Heart right ventricle (tissue), 16 donors: ENCODE results near the gene ZFAND3. TPM values are rescaled to one million over a fixed set of nuclear protein-coding genes. Genes with fewer than 3 reads are reported as not detected.
"Not testable (repeated sequence)": the region's sequence is repeated elsewhere in the genome, so short reads cannot be mapped to it uniquely, and the experiment has no call there.

ENCODE experiments used
- ATAC-seq, 8 donors: fragments of 200-7000 bp; cut with Tn5 transposase; one replicate each; pipeline ENCODE4 v1.9.1; 2020; ENCODE audit warnings: mild to moderate bottlenecking in 8 of 8, moderate library complexity in 8 of 8, moderate number of reproducible peaks in 1 of 8
- DNase-seq, 2 donors: peaks; one replicate each; pipeline ENCODE4 v3.0.0-alpha.2; 2020
- H3K27ac ChIP-seq, 10 donors: fragments of 200-600 bp; sonication (generic) in 2 of 10; one replicate each; pipeline versions ENCODE4 v1.5.0 to v1.8.0; 2020 to 2022; ENCODE audit warnings: mild to moderate bottlenecking in 3 of 10
- H3K27me3 ChIP-seq, 7 donors: fragments of 200-600 bp; one replicate each; pipeline ENCODE4 v1.8.0; 2021 to 2022; ENCODE audit warnings: mild to moderate bottlenecking in 2 of 7
- H3K36me3 ChIP-seq, 9 donors: fragments of 200-600 bp; sonication (generic) in 1 of 9; one replicate each; pipeline versions ENCODE4 v1.5.0 to v1.8.0; 2020 to 2022; ENCODE audit warnings: mild to moderate bottlenecking in 2 of 9
- H3K4me1 ChIP-seq, 9 donors: fragments of 200-600 bp; sonication (generic) in 1 of 9; one replicate each; pipeline versions ENCODE4 v1.5.0 to v1.8.0; 2020 to 2022; ENCODE audit warnings: mild to moderate bottlenecking in 4 of 9
- H3K4me3 ChIP-seq, 10 donors: fragments of 200-600 bp; sonication (generic) in 2 of 10; one replicate each; pipeline versions ENCODE4 v1.5.0 to v1.8.0; 2020 to 2022; ENCODE audit warnings: mild to moderate bottlenecking in 7 of 10, moderate library complexity in 2 of 10
- H3K9me3 ChIP-seq, 11 donors: fragments of 200-600 bp in 10 of 11; sonication (generic) in 2 of 11; one replicate each; pipeline versions ENCODE4 v1.5.0 to v1.8.0; 2013 to 2022; ENCODE audit warnings: mild to moderate bottlenecking in 2 of 11, control low read depth in 1 of 11, moderate library complexity in 1 of 11
- WGBS, 2 donors: extraction: QIAGEN DNeasy Blood & Tissue Kit; methylation state at CpG; one replicate each; pipeline ENCODE4 v1.1.7; 2013; ENCODE audit warnings: inconsistent platforms in 1 of 2; 5-methylcytosine and 5-hydroxymethylcytosine counted together
- intact Hi-C, 10 donors: fragments of 100-400 bp; cut with DNase I; formaldehyde crosslinking; loops; one replicate each; pipeline versions ENCODE4 v1.11.1 to v1.14.2; 2022
- polyA plus RNA-seq, 2 donors: library from polyadenylated mRNA; stranded (reverse); fragments of 200-250 nt; gene quantifications; one replicate each; pipeline ENCODE4 v1.2.3, GENCODE V29; 2013
- total RNA-seq, 10 donors: library from RNA; stranded (reverse); fragmentation: NEBNext Ultra II Directional in 3 of 10; extraction: Animal tissue kit (Norgen Biotek cat#: 25700) in 3 of 10; gene quantifications; one replicate each; pipeline versions ENCODE4 v1.2.1 to v1.2.4, GENCODE V29; 2021 to 2023
- TF ChIP-seq, protein P1 (sequence below), 9 donors: fragments of 200-600 bp; sonication (generic) in 2 of 9; IDR thresholded peaks; one replicate each; pipeline versions ENCODE4 v1.5.0 to v1.8.0; 2021 to 2022; ENCODE audit warnings: antibody characterized with exemption in 9 of 9, mild to moderate bottlenecking in 5 of 9, moderate library complexity in 1 of 9
- donor health status: Arrhythmogenic right ventricular cardiomyopathy.
- donor health status: ischemic (EF 13 %, LVEDD 7.1; RV severe dilation, severe dysfunction).
- donor health status: healthy with polysubstance abuse.
- donor health status: DM: no; HTN: yes; CAD: no.
- donor health status: DM: no; HTN: no; CAD: no.
- donor health status: ischemic (EF 25% LVEDD 6.9; RV normal size, moderate dysfunction).
- donor health status: ischemic (EF 25% LVEDD 5.7; RV mildly dilated, moderate dysfunction).
- donor health status: healthy.
- donor health status: DM: yes; HTN: yes; CAD: no.
- donor health status: Ischemic cardiomyopathy.
- donor health status: ischemic (EF 35%, LVEDD 5.7; RV mildly dilated, moderate dysfunction).
- donor health status: nonischemic (EF 11% LVEDD 7.7; RV severe dilation, severe dysfunction).
- donor health status: DM: yes; HTN: yes; CAD: no.
- donor health status: PGD.
- donor health status: ischemic (EF 29% LVEDD 5.4; RV normal size, mild dysfunction).
- donor health status: nonischemic (EF 23%, LVEDD 6.1; RV moderate dilation, normal function).

The ZFAND3 gene
- total and polyA plus RNA-seq, 12 donors = 24.4 to 123 (median 105) TPM

GRCh38 chr6:37988127-37988526 lies 168.6 kb downstream of the ZFAND3 start:
- Histone ChIP-seq H3K9me3 (no peaks in the 10 kb centered on the region), H3K4me3 (no peak overlapping the region), H3K27me3 (no peaks in the 10 kb centered on the region), H3K36me3 (no peaks in the 10 kb centered on the region), H3K4me1 (peaks cover 10 to 86% (median 64%) of the 10 kb centered on the region in 9 donors), H3K27ac (peak overlapping the region in 3 of 10 donors; percentile 3 to 46 (median 18))
- DNase-seq = no peak
- intact Hi-C loops = no loop called here
- TF ChIP-seq, protein P1, sequence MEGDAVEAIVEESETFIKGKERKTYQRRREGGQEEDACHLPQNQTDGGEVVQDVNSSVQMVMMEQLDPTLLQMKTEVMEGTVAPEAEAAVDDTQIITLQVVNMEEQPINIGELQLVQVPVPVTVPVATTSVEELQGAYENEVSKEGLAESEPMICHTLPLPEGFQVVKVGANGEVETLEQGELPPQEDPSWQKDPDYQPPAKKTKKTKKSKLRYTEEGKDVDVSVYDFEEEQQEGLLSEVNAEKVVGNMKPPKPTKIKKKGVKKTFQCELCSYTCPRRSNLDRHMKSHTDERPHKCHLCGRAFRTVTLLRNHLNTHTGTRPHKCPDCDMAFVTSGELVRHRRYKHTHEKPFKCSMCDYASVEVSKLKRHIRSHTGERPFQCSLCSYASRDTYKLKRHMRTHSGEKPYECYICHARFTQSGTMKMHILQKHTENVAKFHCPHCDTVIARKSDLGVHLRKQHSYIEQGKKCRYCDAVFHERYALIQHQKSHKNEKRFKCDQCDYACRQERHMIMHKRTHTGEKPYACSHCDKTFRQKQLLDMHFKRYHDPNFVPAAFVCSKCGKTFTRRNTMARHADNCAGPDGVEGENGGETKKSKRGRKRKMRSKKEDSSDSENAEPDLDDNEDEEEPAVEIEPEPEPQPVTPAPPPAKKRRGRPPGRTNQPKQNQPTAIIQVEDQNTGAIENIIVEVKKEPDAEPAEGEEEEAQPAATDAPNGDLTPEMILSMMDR (IDR thresholded peaks at IDR 0.05) = no peak
- ATAC-seq = no peak
- WGBS, 2 donors = 76 to 78% methylated on average over 2 of the region's 2 CpGs

GRCh38 chr6:37988696-37989095 lies 169.2 kb downstream of the ZFAND3 start:
- intact Hi-C loops = no loop called here
- peak overlapping the region in 5 of 10 donors; percentile 3 to 46 (median 18) for H3K27ac ChIP-seq
- WGBS, 2 donors = 63 to 70% methylated on average over 3 of the region's 3 CpGs
- H3K4me3 ChIP-seq = no peak overlapping the region
- TF ChIP-seq, protein P1 (IDR thresholded peaks at IDR 0.05) = no peak
- DNase-seq (no peak), ATAC-seq (peak in 5 of 8 donors; percentile 23 to 56 (median 43))
- H3K27me3 ChIP-seq = no peaks in the 10 kb centered on the region
- H3K36me3 ChIP-seq = no peaks in the 10 kb centered on the region
- H3K4me1 ChIP-seq = peaks cover 10 to 91% (median 66%) of the 10 kb centered on the region in 9 donors
- no peaks in the 10 kb centered on the region for H3K9me3 ChIP-seq

- H3K36me3 ChIP-seq = no peaks in the 10 kb centered on the region
- TF ChIP-seq, protein P1 (IDR thresholded peaks at IDR 0.05) = no peak
- WGBS, 2 donors = 54 to 60% methylated on average over 6 of the region's 6 CpGs
- DNase-seq (peak in 1 of 2 donors; percentile 8), ATAC-seq (peak in 6 of 8 donors; percentile 40 to 74 (median 64))
- peak overlapping the region in 2 of 10 donors; percentile 28 to 46 for H3K27ac ChIP-seq
- intact Hi-C loops = loop anchor here in 1 of 10 donors (10.0 kb wide), 1 partner anchor 166 kb away; no protein-coding TSS in a partner anchor
- no peaks in the 10 kb centered on the region for H3K27me3 ChIP-seq
- no peaks in the 10 kb centered on the region for H3K9me3 ChIP-seq
- H3K4me3 ChIP-seq = no peak overlapping the region
- H3K4me1 ChIP-seq = peaks cover 10 to 99% (median 67%) of the 10 kb centered on the region in 9 donors
These were observed 171.4 kb downstream of the ZFAND3 start for GRCh38 chr6:37990762-37991525.

DNA sequence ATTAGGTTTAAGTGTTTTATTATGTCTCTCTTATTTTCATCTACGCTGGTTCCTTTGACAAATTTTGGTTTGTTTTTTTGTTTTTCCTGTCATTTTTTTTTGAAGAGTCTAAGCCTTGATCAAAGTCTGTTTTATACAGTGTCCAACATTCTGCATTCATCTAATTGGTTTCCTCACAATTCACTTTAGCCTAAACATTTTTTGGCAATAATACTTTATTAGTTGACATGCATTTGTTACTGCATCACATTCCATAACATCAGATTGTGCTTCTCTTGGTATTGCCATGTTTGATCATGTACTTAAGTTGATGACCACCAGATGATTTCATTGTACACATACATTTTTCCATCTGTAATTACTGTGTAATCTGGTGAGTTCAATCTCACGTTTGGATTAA lies 173.2 kb downstream of the ZFAND3 start:
- WGBS, 2 donors = 89 to 92% methylated on average over 2 of the region's 2 CpGs
- H3K4me1 ChIP-seq = peaks cover 10 to 98% (median 56%) of the 10 kb centered on the region in 9 donors
- no peak for DNase-seq
- no peak for ATAC-seq
- H3K27ac ChIP-seq = no peak overlapping the region
- H3K9me3 ChIP-seq = no peaks in the 10 kb centered on the region
- H3K27me3 ChIP-seq = no peaks in the 10 kb centered on the region
- H3K4me3 ChIP-seq = no peak overlapping the region
- intact Hi-C loops = loop anchor here in 1 of 10 donors (10.0 kb wide), 1 partner anchor 168 kb away; no protein-coding TSS in a partner anchor
- TF ChIP-seq, protein P1 (IDR thresholded peaks at IDR 0.05) = no peak
- H3K36me3 ChIP-seq = no peaks in the 10 kb centered on the region

GRCh38 chr6:37993194-37993593 lies 173.7 kb downstream of the ZFAND3 start:
- H3K36me3 ChIP-seq, H3K9me3 ChIP-seq, H3K27ac ChIP-seq, DNase-seq, H3K27me3 ChIP-seq, ATAC-seq, H3K4me3 ChIP-seq: not testable (repeated sequence)
- intact Hi-C loops = loop anchor here in 1 of 10 donors (10.0 kb wide), 1 partner anchor 168 kb away; no protein-coding TSS in a partner anchor
- H3K4me1 ChIP-seq = peaks cover 10 to 93% (median 52%) of the 10 kb centered on the region in 9 donors
- 95 to 96% methylated on average over 7 of the region's 7 CpGs for WGBS, 2 donors
